HFF-Myc (cell line): Measurements from ENCODE around the gene SNPH.

Source experiments
- DNase-seq: peaks from one replicate; pipeline ENCODE4 v3.0.0-alpha.2; 2011; ENCODE audit warnings: low read depth; ENCODE audit errors: extremely low read depth
- H3K4me3 ChIP-seq: replicated peaks from 2 replicates; pipeline ENCODE4 v1.5.1; 2011; ENCODE audit warnings: low read depth, mild to moderate bottlenecking, control low read depth, low read length
- TF ChIP-seq, protein P1 (sequence below): IDR thresholded peaks from 2 replicates; pipeline ENCODE4 v1.5.1; 2012; ENCODE audit warnings: mild to moderate bottlenecking, low read depth, low read length, control low read depth; ENCODE audit errors: missing control alignments

The SNPH gene

DNA sequence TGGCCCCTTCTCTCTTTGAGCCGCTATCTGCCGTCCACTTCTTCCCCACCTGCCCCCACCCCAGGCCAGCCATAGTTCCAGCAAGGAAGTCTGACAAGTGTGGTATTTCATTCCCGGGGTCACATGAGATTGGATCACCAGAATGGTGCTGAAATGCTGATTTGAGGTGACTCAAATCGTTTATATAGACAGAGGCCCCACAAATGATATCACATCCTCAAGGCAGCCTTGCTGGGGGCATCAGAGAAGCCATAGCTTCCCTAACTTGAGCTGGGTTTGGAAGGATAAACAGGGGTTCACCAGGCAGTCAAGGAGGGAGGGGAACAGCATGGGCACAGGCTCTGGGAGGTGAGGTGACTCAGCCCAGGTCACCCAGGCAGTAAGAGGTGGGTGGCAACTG lies 53.0 kb downstream of the SNPH start:
- DNase-seq: no peak
- H3K4me3 ChIP-seq: no peak overlapping the region
- TF ChIP-seq, protein P1, sequence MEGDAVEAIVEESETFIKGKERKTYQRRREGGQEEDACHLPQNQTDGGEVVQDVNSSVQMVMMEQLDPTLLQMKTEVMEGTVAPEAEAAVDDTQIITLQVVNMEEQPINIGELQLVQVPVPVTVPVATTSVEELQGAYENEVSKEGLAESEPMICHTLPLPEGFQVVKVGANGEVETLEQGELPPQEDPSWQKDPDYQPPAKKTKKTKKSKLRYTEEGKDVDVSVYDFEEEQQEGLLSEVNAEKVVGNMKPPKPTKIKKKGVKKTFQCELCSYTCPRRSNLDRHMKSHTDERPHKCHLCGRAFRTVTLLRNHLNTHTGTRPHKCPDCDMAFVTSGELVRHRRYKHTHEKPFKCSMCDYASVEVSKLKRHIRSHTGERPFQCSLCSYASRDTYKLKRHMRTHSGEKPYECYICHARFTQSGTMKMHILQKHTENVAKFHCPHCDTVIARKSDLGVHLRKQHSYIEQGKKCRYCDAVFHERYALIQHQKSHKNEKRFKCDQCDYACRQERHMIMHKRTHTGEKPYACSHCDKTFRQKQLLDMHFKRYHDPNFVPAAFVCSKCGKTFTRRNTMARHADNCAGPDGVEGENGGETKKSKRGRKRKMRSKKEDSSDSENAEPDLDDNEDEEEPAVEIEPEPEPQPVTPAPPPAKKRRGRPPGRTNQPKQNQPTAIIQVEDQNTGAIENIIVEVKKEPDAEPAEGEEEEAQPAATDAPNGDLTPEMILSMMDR: no peak

DNA sequence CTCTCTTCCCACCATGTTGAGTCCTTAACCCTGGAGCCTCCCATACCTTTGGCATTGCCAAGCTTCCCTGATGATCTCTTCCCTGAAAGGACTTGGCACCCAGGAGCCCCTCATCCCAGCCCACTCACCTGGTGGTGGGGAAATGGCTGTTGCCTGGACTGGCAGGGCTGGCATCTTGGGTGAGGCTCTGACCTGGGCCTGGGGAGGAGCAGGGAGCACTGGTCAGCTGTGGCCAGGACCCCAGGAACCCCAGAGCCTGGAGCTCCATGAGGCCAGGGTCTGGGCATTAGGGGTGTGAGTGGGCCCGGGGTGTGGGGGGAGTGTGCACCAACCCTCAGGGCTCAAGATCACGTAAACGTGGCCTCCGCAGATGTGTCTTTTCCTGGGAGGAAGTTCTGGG lies 53.4 kb downstream of the SNPH start:
- no peak overlapping the region for H3K4me3 ChIP-seq
- no peak for DNase-seq
- TF ChIP-seq, protein P1: no peak

DNA sequence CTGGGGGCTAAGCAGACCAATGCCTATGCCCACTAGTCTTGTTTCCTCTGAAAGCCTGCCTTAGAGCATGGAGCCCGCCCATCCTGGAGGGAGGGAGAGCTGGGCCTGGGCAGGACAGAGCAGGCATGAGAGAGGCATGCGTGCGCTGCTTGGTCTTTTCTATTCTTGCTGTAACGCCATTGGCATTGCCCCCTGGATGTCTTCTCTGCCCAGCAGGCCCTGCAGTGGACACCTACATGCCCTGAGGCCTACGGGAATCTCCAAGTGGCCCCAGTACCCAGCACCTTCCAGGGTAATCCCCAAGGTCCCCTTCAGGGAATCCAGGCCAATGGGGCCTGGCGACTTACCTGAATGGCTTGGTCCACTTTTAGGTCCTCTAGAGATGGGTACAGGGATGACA lies 53.9 kb downstream of the SNPH start:
- TF ChIP-seq, protein P1: no peak
- no peak for DNase-seq
- H3K4me3 ChIP-seq: no peak overlapping the region

DNA sequence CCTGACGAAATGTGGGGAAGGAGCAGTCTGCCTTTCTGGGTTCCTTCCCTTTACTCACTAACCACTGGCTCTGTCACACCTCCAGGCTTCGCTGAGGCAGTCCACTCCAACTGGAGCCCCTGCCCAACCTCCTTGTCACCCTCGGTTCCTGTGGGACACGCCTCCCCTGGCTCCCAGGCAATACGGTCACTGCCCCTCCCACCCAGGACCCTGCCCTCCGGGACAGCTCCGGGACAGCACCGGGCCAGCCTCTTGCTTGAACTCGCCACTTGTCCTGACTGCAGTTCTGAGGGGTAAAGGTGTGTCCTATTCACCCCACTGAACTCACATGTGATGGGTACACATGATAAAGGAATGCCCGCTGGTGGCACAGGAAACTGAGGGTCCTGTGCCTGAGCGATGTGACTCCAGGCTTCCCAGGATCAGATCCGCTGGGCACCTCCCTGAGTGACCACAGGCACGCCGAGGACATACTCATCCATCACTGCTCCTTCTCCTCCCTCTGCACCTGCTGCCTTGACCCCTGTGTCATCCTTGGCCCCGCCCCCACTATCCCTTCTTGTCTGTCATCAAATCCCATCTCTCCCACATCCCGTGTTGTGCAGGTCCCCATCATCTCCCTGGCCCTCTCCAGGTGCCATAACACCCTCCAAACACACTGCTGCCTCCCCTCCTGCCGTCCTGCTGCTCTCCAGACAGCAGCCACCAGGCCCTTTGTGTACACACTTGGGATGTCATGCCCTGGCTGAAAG lies 55.0 kb downstream of the SNPH start:
- TF ChIP-seq, protein P1: no peak
- no peak overlapping the region for H3K4me3 ChIP-seq
- DNase-seq: no peak

DNA sequence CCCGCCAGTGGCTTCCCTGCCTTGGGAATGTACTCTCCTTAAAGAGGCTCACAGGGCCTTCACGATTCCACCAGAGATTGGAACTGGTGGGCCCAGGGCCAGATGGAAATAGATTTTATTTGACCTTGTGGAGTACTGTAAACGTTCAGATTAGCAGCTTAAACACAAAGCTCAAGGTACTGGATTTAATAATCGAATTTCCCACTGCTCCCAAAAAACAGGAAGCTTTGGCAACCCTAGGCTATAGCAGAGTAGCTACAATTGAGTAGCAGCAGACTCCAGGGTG lies 55.5 kb downstream of the SNPH start:
- no peak for DNase-seq
- TF ChIP-seq, protein P1: no peak
- no peak overlapping the region for H3K4me3 ChIP-seq

DNA sequence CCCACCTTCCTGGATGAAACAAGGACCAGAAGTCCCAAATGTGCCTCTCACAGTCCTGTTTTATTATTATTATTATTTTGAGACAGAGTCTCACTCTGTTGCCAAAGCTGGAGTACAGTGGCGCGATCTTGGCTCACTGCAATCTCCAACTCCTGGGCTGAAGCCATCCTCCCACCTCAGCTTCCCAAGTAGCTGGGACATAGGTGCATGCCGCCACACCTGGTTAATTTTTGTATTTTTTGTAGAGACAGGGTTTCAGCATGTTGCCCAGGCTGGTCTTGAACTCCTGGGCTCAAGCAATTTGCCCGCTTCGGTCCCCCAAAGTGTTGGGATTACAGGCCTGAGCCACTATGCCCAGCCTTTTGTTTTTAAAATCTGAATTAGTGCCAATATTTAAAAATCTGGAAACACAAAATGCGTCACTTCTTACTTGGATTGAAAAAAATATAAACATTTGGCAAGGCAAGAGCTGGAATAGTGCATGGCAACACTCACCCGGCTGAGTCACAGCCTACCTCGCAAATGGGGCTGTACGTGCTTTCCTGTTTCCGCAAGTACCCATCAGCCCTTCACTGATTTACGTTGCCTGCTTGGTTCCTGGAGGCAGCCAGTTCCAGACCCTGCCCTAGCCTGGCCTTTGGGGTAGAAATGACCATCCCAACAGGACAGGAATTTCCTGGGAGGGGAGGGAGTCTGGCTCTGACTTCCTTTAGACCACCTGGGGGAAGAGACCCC lies 56.6 kb downstream of the SNPH start:
- TF ChIP-seq, protein P1: no peak
- H3K4me3 ChIP-seq: no peak overlapping the region
- DNase-seq: peak; percentile 90
